Measurements from ENCODE around the gene TCF20.

Gene TCF20

DNA sequence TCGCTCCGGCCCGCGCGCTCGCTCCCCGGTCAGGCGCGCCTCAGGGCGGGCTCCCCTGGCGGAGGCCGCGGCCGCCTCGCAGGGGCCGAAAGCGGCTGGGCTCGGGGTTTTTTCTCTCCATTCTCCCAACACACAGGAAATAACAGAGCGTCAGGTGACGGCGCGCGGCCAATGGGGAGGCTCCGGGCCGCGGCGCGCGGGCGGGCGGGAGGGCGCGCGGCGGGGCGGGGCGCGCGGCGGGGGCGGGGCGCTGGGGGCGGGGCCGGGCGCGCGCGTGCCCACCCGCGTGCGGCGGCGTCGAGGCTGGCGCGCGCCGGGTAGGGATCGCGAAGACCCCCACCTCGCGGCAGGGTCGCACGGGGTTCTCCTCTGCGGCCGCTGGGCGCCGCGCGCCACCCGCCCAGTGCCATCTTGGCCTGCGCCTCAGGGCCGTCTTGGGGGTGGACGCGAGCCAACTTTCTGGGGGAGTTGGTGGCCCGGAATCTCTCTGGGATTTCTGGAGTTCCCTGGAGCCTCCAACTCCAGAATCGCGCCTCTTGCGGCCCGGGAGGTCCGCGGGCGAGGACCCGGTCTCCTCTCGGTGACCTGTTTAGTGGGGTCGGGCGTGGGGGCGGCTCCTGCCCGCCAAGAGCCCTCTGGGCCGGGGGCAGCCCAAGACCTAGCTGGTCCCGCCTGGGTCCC lies at the start of gene TCF20:
TCF20 (minus strand) TSS at position 144 of the 681 bp plus-strand sequence. CDS start 55,348 bp downstream, outside the sequence.
- H3K36me3 ChIP-seq (ENCODE audit: insufficient read depth, insufficient read length, low read length): peaks cover under 1% of the 10 kb centered on the region
- H3K27me3 ChIP-seq (ENCODE audit: insufficient read depth, insufficient read length): no peaks in the 10 kb centered on the region
- DNase-seq (ENCODE audit: low read depth, low spot score): no peak
- no peak for TF ChIP-seq SUZ12 (IDR thresholded peaks at IDR 0.05; ENCODE audit: extremely low read depth, insufficient read depth, insufficient read length)
- TF ChIP-seq ZNF274 (IDR thresholded peaks at IDR 0.05; ENCODE audit: low read depth, low read length): no peak
- no peak for TF ChIP-seq YY1 (IDR thresholded peaks at IDR 0.05; ENCODE audit: insufficient read depth, insufficient read length)
- peak within 1 kb of the TSS; percentile 75 for H3K4me3 ChIP-seq (ENCODE audit: insufficient read length, low read depth)
- H3K9me3 ChIP-seq (ENCODE audit: insufficient read depth, low read length): no peaks in the 10 kb centered on the region
- peak within 1 kb of the TSS; percentile 86 for H3K9ac ChIP-seq (ENCODE audit: insufficient read length, low read depth)
- H3K4me1 ChIP-seq (ENCODE audit: insufficient read depth, insufficient read length): peaks cover 11% of the 10 kb centered on the region

- Histone ChIP-seq H3K9me3 (ENCODE audit: insufficient read depth, low read length) (no peaks in the 10 kb centered on the region), H3K36me3 (ENCODE audit: insufficient read depth, insufficient read length, low read length) (no peaks in the 10 kb centered on the region), H3K4me1 (ENCODE audit: insufficient read depth, insufficient read length) (peaks cover 24% of the 10 kb centered on the region), H3K4me3 (ENCODE audit: insufficient read length, low read depth) (no peak overlapping the region), H3K9ac (ENCODE audit: insufficient read length, low read depth) (no peak overlapping the region), H3K27me3 (ENCODE audit: insufficient read depth, insufficient read length) (no peaks in the 10 kb centered on the region)
- TF ChIP-seq SUZ12 (IDR thresholded peaks at IDR 0.05; ENCODE audit: extremely low read depth, insufficient read depth, insufficient read length) (no peak), YY1 (IDR thresholded peaks at IDR 0.05; ENCODE audit: insufficient read depth, insufficient read length) (no peak), ZNF274 (IDR thresholded peaks at IDR 0.05; ENCODE audit: low read depth, low read length) (no peak)
- DNase-seq (ENCODE audit: low read depth, low spot score): no peak
Measured at GRCh38 chr22:42319386-42319785, 48.9 kb upstream of the TCF20 start.

DNA sequence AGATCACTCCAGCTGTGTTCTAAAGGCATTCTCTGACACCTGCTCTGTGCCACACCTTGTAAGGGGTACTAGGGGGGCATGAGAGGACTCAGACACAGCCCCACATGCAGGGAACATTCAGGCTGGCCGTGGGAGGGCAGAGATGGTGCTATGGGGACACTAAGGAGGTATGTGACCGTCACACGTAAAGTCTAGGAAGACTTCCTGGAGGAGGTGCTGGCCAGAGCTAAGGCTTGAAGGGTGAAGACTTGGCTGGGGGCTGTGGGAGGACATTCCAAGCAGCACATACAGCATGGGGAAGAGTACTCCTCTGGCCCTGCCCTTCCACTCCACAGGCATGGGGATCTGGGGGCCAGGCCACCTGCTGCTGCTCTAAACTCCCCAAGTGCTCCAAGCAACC lies 48.5 kb upstream of the TCF20 start:
- Histone ChIP-seq H3K4me1 (ENCODE audit: insufficient read depth, insufficient read length) (peaks cover 29% of the 10 kb centered on the region), H3K9ac (ENCODE audit: insufficient read length, low read depth) (no peak overlapping the region), H3K27me3 (ENCODE audit: insufficient read depth, insufficient read length) (no peaks in the 10 kb centered on the region), H3K9me3 (ENCODE audit: insufficient read depth, low read length) (no peaks in the 10 kb centered on the region), H3K36me3 (ENCODE audit: insufficient read depth, insufficient read length, low read length) (no peaks in the 10 kb centered on the region), H3K4me3 (ENCODE audit: insufficient read length, low read depth) (no peak overlapping the region)
- no peak for DNase-seq (ENCODE audit: low read depth, low spot score)
- no peak for TF ChIP-seq YY1 (IDR thresholded peaks at IDR 0.05; ENCODE audit: insufficient read depth, insufficient read length)
- TF ChIP-seq SUZ12 (IDR thresholded peaks at IDR 0.05; ENCODE audit: extremely low read depth, insufficient read depth, insufficient read length): no peak
- TF ChIP-seq ZNF274 (IDR thresholded peaks at IDR 0.05; ENCODE audit: low read depth, low read length): no peak

DNA sequence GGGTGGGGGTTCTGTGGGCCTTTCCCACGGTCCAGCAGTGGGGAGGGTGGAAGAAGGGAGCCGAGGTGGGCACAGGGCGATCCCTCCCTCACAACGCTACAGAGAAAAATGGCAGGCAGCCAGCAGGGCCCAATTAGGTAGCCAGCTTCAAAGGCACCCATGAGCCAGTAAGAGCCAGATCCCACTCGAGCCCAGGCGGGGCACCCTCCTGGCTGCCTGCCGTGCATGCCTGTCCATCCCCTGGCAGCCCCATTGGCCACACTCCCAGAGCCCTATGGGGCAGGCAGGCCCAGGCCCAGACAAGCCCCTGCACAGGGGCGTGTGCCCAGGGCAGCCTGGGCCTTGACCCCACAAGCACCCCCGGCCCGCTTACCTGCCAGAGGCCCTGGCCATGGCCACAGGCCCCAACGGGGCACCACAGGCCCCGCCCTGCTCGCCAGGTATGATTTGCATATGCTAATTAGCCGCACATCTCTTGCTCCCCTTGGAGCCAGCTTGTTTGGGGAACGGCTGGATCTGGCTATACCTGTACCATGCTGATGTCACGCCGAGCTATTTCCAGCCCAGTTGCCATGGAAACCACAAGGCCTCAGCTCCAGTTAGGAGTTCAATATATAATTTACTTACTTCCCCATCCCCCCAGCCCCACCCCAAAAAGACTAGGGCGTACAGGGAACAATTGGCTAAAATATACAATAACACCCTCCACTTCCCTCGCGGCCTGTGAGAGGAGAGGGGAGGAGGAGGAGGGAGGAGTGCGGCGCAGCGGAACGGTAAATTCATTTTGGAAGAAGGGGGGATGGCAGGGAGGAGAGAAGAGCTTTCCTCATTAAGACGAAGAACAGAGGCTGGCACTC lies 47.5 kb upstream of the TCF20 start:
- DNase-seq (ENCODE audit: low read depth, low spot score): no peak
- no peak for TF ChIP-seq ZNF274 (IDR thresholded peaks at IDR 0.05; ENCODE audit: low read depth, low read length)
- no peaks in the 10 kb centered on the region for H3K27me3 ChIP-seq (ENCODE audit: insufficient read depth, insufficient read length)
- H3K9me3 ChIP-seq (ENCODE audit: insufficient read depth, low read length): no peaks in the 10 kb centered on the region
- peaks cover 32% of the 10 kb centered on the region for H3K4me1 ChIP-seq (ENCODE audit: insufficient read depth, insufficient read length)
- H3K36me3 ChIP-seq (ENCODE audit: insufficient read depth, insufficient read length, low read length): no peaks in the 10 kb centered on the region
- H3K4me3 ChIP-seq (ENCODE audit: insufficient read length, low read depth): no peak overlapping the region
- no peak overlapping the region for H3K9ac ChIP-seq (ENCODE audit: insufficient read length, low read depth)

GRCh38 chr22:42317008-42317407 lies 46.6 kb upstream of the TCF20 start:
- H3K4me1 ChIP-seq (ENCODE audit: insufficient read depth, insufficient read length): peaks cover 30% of the 10 kb centered on the region
- no peak overlapping the region for H3K9ac ChIP-seq (ENCODE audit: insufficient read length, low read depth)
- TF ChIP-seq SUZ12 (IDR thresholded peaks at IDR 0.05; ENCODE audit: extremely low read depth, insufficient read depth, insufficient read length): no peak
- TF ChIP-seq YY1 (IDR thresholded peaks at IDR 0.05; ENCODE audit: insufficient read depth, insufficient read length): no peak
- no peak overlapping the region for H3K4me3 ChIP-seq (ENCODE audit: insufficient read length, low read depth)
- H3K36me3 ChIP-seq (ENCODE audit: insufficient read depth, insufficient read length, low read length): no peaks in the 10 kb centered on the region
- peaks cover 3% of the 10 kb centered on the region for H3K27me3 ChIP-seq (ENCODE audit: insufficient read depth, insufficient read length)
- DNase-seq (ENCODE audit: low read depth, low spot score): no peak
- H3K9me3 ChIP-seq (ENCODE audit: insufficient read depth, low read length): no peaks in the 10 kb centered on the region

GRCh38 chr22:42315392-42315756 lies 44.9 kb upstream of the TCF20 start:
- H3K9ac ChIP-seq (ENCODE audit: insufficient read length, low read depth): peak overlapping the region; percentile 21
- no peak for DNase-seq (ENCODE audit: low read depth, low spot score)
- peaks cover 33% of the 10 kb centered on the region for H3K4me1 ChIP-seq (ENCODE audit: insufficient read depth, insufficient read length)
- peaks cover 5% of the 10 kb centered on the region for H3K27me3 ChIP-seq (ENCODE audit: insufficient read depth, insufficient read length)
- no peaks in the 10 kb centered on the region for H3K36me3 ChIP-seq (ENCODE audit: insufficient read depth, insufficient read length, low read length)
- H3K4me3 ChIP-seq (ENCODE audit: insufficient read length, low read depth): no peak overlapping the region
- H3K9me3 ChIP-seq (ENCODE audit: insufficient read depth, low read length): no peaks in the 10 kb centered on the region
- TF ChIP-seq ZNF274 (IDR thresholded peaks at IDR 0.05; ENCODE audit: low read depth, low read length) (no peak), YY1 (IDR thresholded peaks at IDR 0.05; ENCODE audit: insufficient read depth, insufficient read length) (no peak), SUZ12 (IDR thresholded peaks at IDR 0.05; ENCODE audit: extremely low read depth, insufficient read depth, insufficient read length) (no peak)

DNA sequence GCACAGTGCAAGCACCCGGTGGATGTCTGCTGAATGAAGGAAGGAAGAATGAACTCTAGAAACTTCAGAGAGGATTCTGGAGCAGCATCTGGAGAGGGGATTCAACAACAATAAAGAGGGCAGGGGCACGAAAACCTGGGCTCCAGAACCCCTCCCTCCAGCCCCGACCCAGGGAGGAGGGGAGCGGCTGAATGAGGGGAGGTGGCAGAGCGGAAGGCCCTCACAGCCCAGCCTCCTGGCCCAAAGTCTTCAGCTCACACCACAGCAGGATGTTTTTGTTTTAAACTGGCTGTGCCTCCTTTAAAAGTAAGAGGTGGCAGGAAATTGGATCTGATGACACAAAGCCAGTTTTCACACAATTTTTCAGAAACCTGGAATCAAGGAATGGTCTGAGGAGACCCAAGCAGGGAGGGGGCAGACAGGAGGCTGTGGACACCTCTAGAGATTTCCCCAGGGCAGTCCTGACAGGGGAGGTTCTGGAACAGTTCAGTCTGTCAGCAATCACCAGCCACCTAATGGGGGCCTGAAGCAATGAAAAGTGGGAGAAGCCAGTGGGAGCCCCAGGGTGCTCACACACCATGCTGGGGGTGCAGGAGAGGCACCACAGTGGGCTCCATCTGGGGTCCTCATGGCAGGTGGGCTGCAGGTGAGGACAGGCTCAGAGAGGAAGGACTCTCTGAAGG lies 44.4 kb upstream of the TCF20 start:
- peak overlapping the region; percentile 21 for H3K9ac ChIP-seq (ENCODE audit: insufficient read length, low read depth)
- no peaks in the 10 kb centered on the region for H3K9me3 ChIP-seq (ENCODE audit: insufficient read depth, low read length)
- DNase-seq (ENCODE audit: low read depth, low spot score): no peak
- no peak overlapping the region for H3K4me3 ChIP-seq (ENCODE audit: insufficient read length, low read depth)
- H3K27me3 ChIP-seq (ENCODE audit: insufficient read depth, insufficient read length): peaks cover 5% of the 10 kb centered on the region
- no peaks in the 10 kb centered on the region for H3K36me3 ChIP-seq (ENCODE audit: insufficient read depth, insufficient read length, low read length)
- no peak for TF ChIP-seq SUZ12 (IDR thresholded peaks at IDR 0.05; ENCODE audit: extremely low read depth, insufficient read depth, insufficient read length)
- no peak for TF ChIP-seq YY1 (IDR thresholded peaks at IDR 0.05; ENCODE audit: insufficient read depth, insufficient read length)
- no peak for TF ChIP-seq ZNF274 (IDR thresholded peaks at IDR 0.05; ENCODE audit: low read depth, low read length)
- peaks cover 36% of the 10 kb centered on the region for H3K4me1 ChIP-seq (ENCODE audit: insufficient read depth, insufficient read length)

All from NT2/D1 (cell line).